DMS53 treated with DMSO at 0.1 percent for 48 hours (cell line): ENCODE results near the gene CDH16.

Experiments
- DNase-seq: peaks from one replicate; lab custom pipeline; 2025; ENCODE audit not compliant: unreplicated experiment; lab: John Stamatoyannopoulos, UW

CDH16 gene

GRCh38 chr16:66911801-66912200 lies 6.9 kb downstream of the CDH16 start:
- DNase-seq = no peak

- no peak for DNase-seq
Observed at GRCh38 chr16:66911112-66911511, 7.6 kb downstream of the CDH16 start.

- no peak for DNase-seq
Observed at GRCh38 chr16:66910175-66910940, 8.3 kb downstream of the CDH16 start.

GRCh38 chr16:66908762-66909559 lies 9.7 kb downstream of the CDH16 start:
- no peak for DNase-seq

GRCh38 chr16:66908116-66908515 lies 10.6 kb downstream of the CDH16 start:
- no peak for DNase-seq

GRCh38 chr16:66906916-66907836 lies 11.5 kb downstream of the CDH16 start:
- DNase-seq = no peak

GRCh38 chr16:66905633-66906539 lies 12.8 kb downstream of the CDH16 start:
- DNase-seq = no peak

GRCh38 chr16:66904846-66905632 lies 13.6 kb downstream of the CDH16 start:
- no peak for DNase-seq

- no peak for DNase-seq
Observed at GRCh38 chr16:66904428-66904845, 14.2 kb downstream of the CDH16 start.

GRCh38 chr16:66903544-66904427 lies 14.9 kb downstream of the CDH16 start:
- DNase-seq = no peak

GRCh38 chr16:66902648-66903543 lies 15.8 kb downstream of the CDH16 start:
- no peak for DNase-seq

- no peak for DNase-seq
Observed at GRCh38 chr16:66901626-66902025, 17.1 kb downstream of the CDH16 start.

GRCh38 chr16:66900721-66901441 lies 17.8 kb downstream of the CDH16 start:
- no peak for DNase-seq

- peak; percentile 17 for DNase-seq
Observed at GRCh38 chr16:66899945-66900710, 18.6 kb downstream of the CDH16 start.

- DNase-seq = peak; percentile 16
Observed at GRCh38 chr16:66899310-66899944, 19.3 kb downstream of the CDH16 start.

GRCh38 chr16:66898933-66899309 lies 19.8 kb downstream of the CDH16 start:
- DNase-seq = no peak
